ENCODE measurements around the gene MBNL2.

MBNL2 gene

GRCh38 chr13:97254816-97255215 is 32.7 kb downstream of the MBNL2 start:
- DNase-seq (ENCODE audit: low read depth), result no peak

GRCh38 chr13:97255515-97256021 is 33.4 kb downstream of the MBNL2 start:
- DNase-seq (ENCODE audit: low read depth), result no peak

- DNase-seq (ENCODE audit: low read depth), result no peak
Observed at GRCh38 chr13:97256343-97256783, 34.2 kb downstream of the MBNL2 start.

GRCh38 chr13:97257228-97257755 is 35.2 kb downstream of the MBNL2 start:
- no peak for DNase-seq (ENCODE audit: low read depth)

- no peak for DNase-seq (ENCODE audit: low read depth)
Observed at GRCh38 chr13:97257800-97258799, 36.0 kb downstream of the MBNL2 start.

GRCh38 chr13:97258801-97259200 is 36.7 kb downstream of the MBNL2 start:
- DNase-seq (ENCODE audit: low read depth), result no peak

GRCh38 chr13:97259410-97259797 is 37.3 kb downstream of the MBNL2 start:
- no peak for DNase-seq (ENCODE audit: low read depth)

- DNase-seq (ENCODE audit: low read depth), result no peak
Observed at GRCh38 chr13:97259798-97260714, 37.9 kb downstream of the MBNL2 start.

GRCh38 chr13:97261254-97262005 is 39.3 kb downstream of the MBNL2 start:
- no peak for DNase-seq (ENCODE audit: low read depth)

GRCh38 chr13:97262058-97262457 is 39.9 kb downstream of the MBNL2 start:
- no peak for DNase-seq (ENCODE audit: low read depth)

GRCh38 chr13:97263160-97263559 is 41.0 kb downstream of the MBNL2 start:
- no peak for DNase-seq (ENCODE audit: low read depth)

- no peak for DNase-seq (ENCODE audit: low read depth)
Observed at GRCh38 chr13:97264663-97265062, 42.5 kb downstream of the MBNL2 start.

- no peak for DNase-seq (ENCODE audit: low read depth)
Observed at GRCh38 chr13:97266332-97266731, 44.2 kb downstream of the MBNL2 start.

GRCh38 chr13:97266772-97267417 is 44.8 kb downstream of the MBNL2 start:
- no peak for DNase-seq (ENCODE audit: low read depth)

- DNase-seq (ENCODE audit: low read depth), result no peak
Observed at GRCh38 chr13:97267418-97268059, 45.4 kb downstream of the MBNL2 start.

- no peak for DNase-seq (ENCODE audit: low read depth)
Observed at GRCh38 chr13:97268772-97269171, 46.6 kb downstream of the MBNL2 start.

GRCh38 chr13:97269603-97270002 is 47.5 kb downstream of the MBNL2 start:
- DNase-seq (ENCODE audit: low read depth), result no peak

- no peak for DNase-seq (ENCODE audit: low read depth)
Observed at GRCh38 chr13:97272526-97272925, 50.4 kb downstream of the MBNL2 start.

- DNase-seq (ENCODE audit: low read depth), result no peak
Observed at GRCh38 chr13:97273341-97273831, 51.3 kb downstream of the MBNL2 start.

All from stimulated activated CD8-positive, alpha-beta memory T cell treated with anti-CD3 and anti-CD28 coated beads, Interleukin-7, amount 100 ng/mL, for 24 hours (primary cell).